Fibroblast of lung (primary cell): ENCODE data around the gene PCGF5. TPM values are rescaled to one million over a fixed set of nuclear protein-coding genes. Genes with fewer than 3 reads are reported as not detected.
A peak's percentile ranks its signal among the peaks of the same experiment; 100 is the strongest.
"Not testable (repeated sequence)": the region's sequence is repeated elsewhere in the genome, so short reads cannot be mapped to it uniquely, and the experiment has no call there.

Source experiments
- DNase-seq, 2 donors: peaks; one replicate each; pipeline versions ENCODE4 v3.0.0 to v3.0.0-alpha.2; 2010; ENCODE audit warnings: low read depth in 2 of 2
- H2AFZ ChIP-seq: 2 replicates; pipeline ENCODE4 v1.5.1; 2012; ENCODE audit warnings: low read length, control low read depth, inconsistent platforms
- H3K27ac ChIP-seq: 2 replicates; pipeline ENCODE4 v1.5.1; 2011; ENCODE audit warnings: low read length, control low read depth; ENCODE audit not compliant: insufficient read depth
- H3K27me3 ChIP-seq: 2 replicates; pipeline ENCODE4 v1.5.1; 2011; ENCODE audit warnings: mild to moderate bottlenecking, low read length; ENCODE audit not compliant: control insufficient read depth, insufficient read depth
- H3K36me3 ChIP-seq: 2 replicates; pipeline ENCODE4 v1.5.1; 2011; ENCODE audit warnings: low read length; ENCODE audit not compliant: control insufficient read depth, insufficient read depth
- H3K4me1 ChIP-seq: 2 replicates; pipeline ENCODE4 v1.5.1; 2011; ENCODE audit warnings: low read length; ENCODE audit not compliant: control insufficient read depth, insufficient read depth; ENCODE audit errors: extremely low read depth
- H3K4me2 ChIP-seq: 2 replicates; pipeline ENCODE4 v1.5.1; 2011; ENCODE audit warnings: low read length, control low read depth; ENCODE audit not compliant: insufficient read depth; ENCODE audit errors: extremely low read depth
- H3K4me3 ChIP-seq, 4 experiments: fragments of 200-600 bp in 1 of 4; sonication (generic) in 1 of 4; replicated peaks in 1 of 4; 2 replicates each; pipeline ENCODE4 v1.5.1; 2011 to 2016; ENCODE audit warnings: low read length in 4 of 4, low read depth in 3 of 4, mild to moderate bottlenecking in 3 of 4, control low read depth in 2 of 4, inconsistent platforms in 1 of 4, mixed read lengths in 1 of 4; ENCODE audit not compliant: insufficient read depth in 1 of 4; ENCODE audit errors: control extremely low read depth in 1 of 4
- H3K79me2 ChIP-seq: 2 replicates; pipeline ENCODE4 v1.5.1; 2012; ENCODE audit warnings: mild to moderate bottlenecking, low read length, inconsistent platforms; ENCODE audit not compliant: control insufficient read depth, insufficient read depth
- H3K9ac ChIP-seq: 2 replicates; pipeline ENCODE4 v1.5.1; 2011; ENCODE audit warnings: mild to moderate bottlenecking, low read length, control low read depth; ENCODE audit not compliant: insufficient read depth
- H3K9me3 ChIP-seq: 2 replicates; pipeline ENCODE4 v1.5.1; 2012; ENCODE audit warnings: low read depth, low read length; ENCODE audit not compliant: control insufficient read depth, insufficient read depth
- H4K20me1 ChIP-seq: 2 replicates; pipeline ENCODE4 v1.5.1; 2011; ENCODE audit warnings: low read length; ENCODE audit not compliant: control insufficient read depth, insufficient read depth; ENCODE audit errors: extremely low read depth
- CTCF ChIP-seq, 2 donors: IDR thresholded peaks in 1 of 2; conservative IDR thresholded peaks in 1 of 2; 1 replicate in 1 of 2; 2 replicates in 1 of 2; pipeline ENCODE4 v1.5.1; 2011 to 2012; ENCODE audit warnings: low read length in 2 of 2, control low read depth in 1 of 2, inconsistent platforms in 1 of 2, low read depth in 1 of 2, mild to moderate bottlenecking in 1 of 2
- EZH2 ChIP-seq: IDR thresholded peaks from 2 replicates; pipeline ENCODE4 v1.5.1; 2012; ENCODE audit warnings: low read length, control low read depth, mild to moderate bottlenecking; ENCODE audit errors: missing control alignments
- polyA plus RNA-seq, 2 donors: library from polyadenylated mRNA; depleted of rRNA in 1 of 2; stranded (reverse) in 1 of 2; unstranded in 1 of 2; fragments of >200 nt; gene quantifications; 2 replicates each; pipeline ENCODE4 v1.2.1, GENCODE V29; 2011 to 2012; ENCODE audit warnings: missing spikeins in 1 of 2
- total RNA-seq: library from RNA; depleted of rRNA; stranded (reverse); fragments of >200 nt; gene quantifications from 2 replicates; pipeline ENCODE4 v1.2.1, GENCODE V29; 2014

PCGF5 gene
- total and polyA plus RNA-seq, 2 donors (not counting 1 experiment from before 2014, with no cell fraction given) = 31.3 to 31.5 TPM

DNA sequence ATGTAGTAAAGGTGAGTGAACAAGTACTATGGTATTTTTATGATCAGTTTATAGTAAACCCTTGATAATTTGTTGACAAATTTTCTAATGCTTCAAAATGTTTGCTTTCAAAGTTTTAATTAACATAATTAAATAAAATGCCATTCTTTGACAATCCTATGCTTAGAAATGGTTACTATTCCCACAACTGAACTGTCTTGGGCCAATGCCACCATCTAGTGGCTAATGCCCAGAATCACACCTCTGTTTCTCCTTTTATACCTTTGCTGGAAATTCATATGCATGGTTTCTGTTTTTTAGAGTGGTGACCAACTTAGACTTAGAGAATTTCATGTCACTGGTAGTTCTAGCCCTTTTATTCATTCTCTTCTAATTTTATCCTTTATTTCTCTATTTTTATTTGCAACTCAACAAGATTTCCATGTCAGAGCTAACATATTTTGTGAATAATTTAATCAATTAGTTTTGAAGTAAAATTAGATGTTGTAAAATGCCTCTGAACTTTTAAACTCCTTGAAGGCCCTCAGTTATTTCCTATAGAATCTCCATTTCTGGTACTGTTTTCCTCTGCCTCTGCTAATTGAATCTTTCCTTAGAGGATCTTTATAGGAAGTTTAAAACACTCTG, 31.1 kb downstream of the PCGF5 start:
- H3K4me2 ChIP-seq = no peak overlapping the region
- H3K9ac ChIP-seq = no peak overlapping the region
- H2AFZ ChIP-seq = no peak overlapping the region
- no peak overlapping the region for H3K4me3 ChIP-seq
- peak; percentile 33 to 70 for DNase-seq
- no peaks in the 10 kb centered on the region for H3K79me2 ChIP-seq
- no peaks in the 10 kb centered on the region for H4K20me1 ChIP-seq
- no peak overlapping the region for H3K27ac ChIP-seq
- no peaks in the 10 kb centered on the region for H3K9me3 ChIP-seq
- no peaks in the 10 kb centered on the region for H3K27me3 ChIP-seq
- no peaks in the 10 kb centered on the region for H3K4me1 ChIP-seq
- TF ChIP-seq EZH2 = no peak
- peak; percentile 90 to 91 for TF ChIP-seq CTCF (conservative IDR thresholded peaks at IDR 0.05 in 1 of 2, IDR thresholded peaks at IDR 0.05 in 1 of 2; ENCODE audit: low read depth in 1 of 2, low read length in 2 of 2)
- H3K36me3 ChIP-seq = no peaks in the 10 kb centered on the region

DNA sequence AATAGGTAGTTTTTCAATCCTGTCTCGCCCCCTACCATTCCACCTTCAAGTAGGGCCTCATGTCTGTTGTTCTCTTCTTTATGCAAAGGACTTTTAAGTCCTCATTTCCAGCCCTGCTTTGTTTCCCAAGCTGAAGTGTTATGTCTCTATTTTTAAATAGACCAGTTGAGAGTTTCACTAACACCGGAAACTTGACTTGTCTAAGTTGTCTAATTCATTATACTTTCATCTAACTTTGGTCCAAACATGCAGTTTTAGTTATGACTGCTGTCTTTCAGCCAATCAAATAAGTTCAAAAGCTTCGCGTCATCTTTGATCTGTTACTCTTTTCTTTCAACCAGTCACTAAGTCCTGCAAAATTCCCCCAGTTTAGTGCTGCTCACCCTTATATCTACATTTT, 32.8 kb downstream of the PCGF5 start:
- no peak for DNase-seq
- Histone ChIP-seq H3K27me3 (no peaks in the 10 kb centered on the region), H3K9ac (no peak overlapping the region), H3K79me2 (no peaks in the 10 kb centered on the region), H3K36me3 (no peaks in the 10 kb centered on the region), H4K20me1 (no peaks in the 10 kb centered on the region), H3K4me1 (no peaks in the 10 kb centered on the region), H2AFZ (no peak overlapping the region), H3K9me3 (no peaks in the 10 kb centered on the region), H3K4me2 (no peak overlapping the region), H3K27ac (no peak overlapping the region), H3K4me3 (no peak overlapping the region)
- TF ChIP-seq CTCF (conservative IDR thresholded peaks at IDR 0.05 in 1 of 2, IDR thresholded peaks at IDR 0.05 in 1 of 2; ENCODE audit: low read depth in 1 of 2, low read length in 2 of 2) (no peak), EZH2 (no peak)

- H3K27me3 ChIP-seq = no peaks in the 10 kb centered on the region
- no peak for DNase-seq
- H3K4me3 ChIP-seq = no peak overlapping the region
- H3K9ac ChIP-seq = no peak overlapping the region
- no peaks in the 10 kb centered on the region for H3K36me3 ChIP-seq
- H2AFZ ChIP-seq = no peak overlapping the region
- H3K4me1 ChIP-seq = no peaks in the 10 kb centered on the region
- H3K79me2 ChIP-seq = no peaks in the 10 kb centered on the region
- H4K20me1 ChIP-seq = no peaks in the 10 kb centered on the region
- no peak overlapping the region for H3K27ac ChIP-seq
- H3K4me2 ChIP-seq = no peak overlapping the region
- H3K9me3 ChIP-seq = no peaks in the 10 kb centered on the region
- TF ChIP-seq EZH2 (no peak), CTCF (conservative IDR thresholded peaks at IDR 0.05 in 1 of 2, IDR thresholded peaks at IDR 0.05 in 1 of 2; ENCODE audit: low read depth in 1 of 2, low read length in 2 of 2) (no peak)
Measured at GRCh38 chr10:91257310-91257709, 36.8 kb downstream of the PCGF5 start.

- H2AFZ ChIP-seq, H3K4me2 ChIP-seq, H3K4me1 ChIP-seq, H3K9me3 ChIP-seq, H3K27ac ChIP-seq, H3K36me3 ChIP-seq, H3K4me3 ChIP-seq, DNase-seq, H4K20me1 ChIP-seq, H3K27me3 ChIP-seq, H3K9ac ChIP-seq, H3K79me2 ChIP-seq: not testable (repeated sequence)
Measured at GRCh38 chr10:91260417-91260816, 40.0 kb downstream of the PCGF5 start.
